HG03066 (cell line): ENCODE results near the gene WNT2.

Experiments used
- ATAC-seq: cut with Tn5 transposase; IDR thresholded peaks from one replicate; pipeline ENCODE4 v1.9.1; 2021; ENCODE audit warnings: low read depth; ENCODE audit not compliant: unreplicated experiment

The WNT2 gene

GRCh38 chr7:117322741-117323304 is at the start of gene WNT2:
Gene WNT2, minus strand, starts transcription at chr7:117323058. Its CDS starts 69 bp downstream, at chr7:117322989.
- no peak for ATAC-seq

GRCh38 chr7:117372073-117372472 is 49.2 kb upstream of the WNT2 start:
- no peak for ATAC-seq

- ATAC-seq, result no peak
Observed at GRCh38 chr7:117364339-117365080, 41.7 kb upstream of the WNT2 start.

GRCh38 chr7:117362294-117362888 is 39.5 kb upstream of the WNT2 start:
- ATAC-seq, result no peak

GRCh38 chr7:117350027-117350426 is 27.2 kb upstream of the WNT2 start:
- ATAC-seq, result no peak

GRCh38 chr7:117349570-117349969 is 26.7 kb upstream of the WNT2 start:
- ATAC-seq, result no peak

GRCh38 chr7:117347962-117348672 is 25.3 kb upstream of the WNT2 start:
- peak; percentile 94 for ATAC-seq

- peak; percentile 21 for ATAC-seq
Observed at GRCh38 chr7:117347480-117347879, 24.6 kb upstream of the WNT2 start.

- ATAC-seq, result no peak
Observed at GRCh38 chr7:117346161-117346560, 23.3 kb upstream of the WNT2 start.

- no peak for ATAC-seq
Observed at GRCh38 chr7:117338020-117338419, 15.2 kb upstream of the WNT2 start.

GRCh38 chr7:117333168-117333567 is 10.3 kb upstream of the WNT2 start:
- ATAC-seq, result no peak

- ATAC-seq, result no peak
Observed at GRCh38 chr7:117332031-117332430, 9.2 kb upstream of the WNT2 start.

GRCh38 chr7:117325836-117326235 is 3.0 kb upstream of the WNT2 start:
- ATAC-seq, result no peak

- ATAC-seq, result no peak
Observed at GRCh38 chr7:117324960-117325359, 2.1 kb upstream of the WNT2 start.

GRCh38 chr7:117323851-117324711 is 1.2 kb upstream of the WNT2 start:
- ATAC-seq, result no peak

GRCh38 chr7:117323305-117323850 is 520 bp upstream of the WNT2 start:
- no peak for ATAC-seq

GRCh38 chr7:117320523-117320922 is 2.3 kb downstream of the WNT2 start:
- ATAC-seq, result no peak

GRCh38 chr7:117319181-117319580 is 3.7 kb downstream of the WNT2 start:
- ATAC-seq, result no peak

GRCh38 chr7:117313582-117313981 is 9.3 kb downstream of the WNT2 start:
- ATAC-seq, result no peak
